ENCODE data around the gene AP2A2.

GRCh38 chr11:898540-899190 is 27.0 kb upstream of the AP2A2 start:
- TF ChIP-seq GATA2 (IDR thresholded peaks at IDR 0.05; ENCODE audit: low read depth, low read length) (no peak), GATA3 (IDR thresholded peaks at IDR 0.05; ENCODE audit: low read depth, low read length) (no peak)

Measured in SH-SY5Y (cell line).